Small intestine (tissue), 16 donors: Measurements from ENCODE around the gene PATE2. TPM values are rescaled to one million over a fixed set of nuclear protein-coding genes. Genes with fewer than 3 reads are reported as not detected.

ENCODE experiments used
- DNase-seq, 2 donors: peaks; one replicate each; pipeline versions ENCODE4 v3.0.0 to v3.0.0-alpha.2; 2013
- FAIRE-seq: peaks from 2 replicates; lab custom pipeline; 2012; peaks lifted over from hg19 to GRCh38; lab: Jason Lieb, UNC
- H3K27ac ChIP-seq, 3 donors: one replicate each; pipeline ENCODE4 v1.5.1; 2013; ENCODE audit warnings: low read length in 2 of 3, mild to moderate bottlenecking in 2 of 3, control low read depth in 1 of 3, inconsistent platforms in 1 of 3, low read depth in 1 of 3, moderate library complexity in 1 of 3
- H3K27me3 ChIP-seq, 3 donors: one replicate each; pipeline ENCODE4 v1.6.1; 2013; ENCODE audit warnings: low read length in 3 of 3, inconsistent platforms in 1 of 3; ENCODE audit not compliant: control insufficient read depth in 3 of 3, insufficient read depth in 3 of 3
- H3K36me3 ChIP-seq, 3 donors: one replicate each; pipeline ENCODE4 v1.6.1; 2013; ENCODE audit warnings: low read length in 3 of 3, inconsistent platforms in 1 of 3, low read depth in 1 of 3, mild to moderate bottlenecking in 1 of 3, moderate library complexity in 1 of 3; ENCODE audit not compliant: control insufficient read depth in 3 of 3, insufficient read depth in 2 of 3
- H3K4me1 ChIP-seq, 3 donors: one replicate each; pipeline ENCODE4 v1.6.1; 2013; ENCODE audit warnings: low read length in 2 of 3, inconsistent platforms in 1 of 3, low read depth in 1 of 3, mild to moderate bottlenecking in 1 of 3, moderate library complexity in 1 of 3; ENCODE audit not compliant: control insufficient read depth in 3 of 3, insufficient read depth in 2 of 3
- H3K4me3 ChIP-seq, 3 donors: one replicate each; pipeline ENCODE4 v1.5.1; 2013; ENCODE audit warnings: low read length in 3 of 3, control low read depth in 1 of 3, inconsistent platforms in 1 of 3, low read depth in 1 of 3, mild to moderate bottlenecking in 1 of 3, moderate library complexity in 1 of 3
- H3K9me3 ChIP-seq, 2 donors: one replicate each; pipeline ENCODE4 v1.6.1; 2013; ENCODE audit warnings: low read depth in 1 of 2, low read length in 1 of 2; ENCODE audit not compliant: control insufficient read depth in 2 of 2, insufficient read depth in 1 of 2
- WGBS, 3 donors: extraction: QIAGEN DNeasy Blood & Tissue Kit; methylation state at CpG; one replicate each; pipeline ENCODE4 v1.1.7; 2013; 5-methylcytosine and 5-hydroxymethylcytosine counted together
- long read RNA-seq, 10 donors: transcript quantifications; one replicate each; lab custom pipeline, GENCODE V29; 2026
- polyA plus RNA-seq, 4 donors: library from polyadenylated mRNA; stranded (reverse) in 3 of 4; unstranded in 1 of 4; fragments of 200-250 nt in 3 of 4; fragments of 120-200 nt in 1 of 4; gene quantifications; one replicate each; pipeline versions ENCODE4 v1.2.1 to v1.2.3, GENCODE V29; 2013
- donor health status: healthy with polysubstance abuse.
- donor health status: control.
- donor health status: control.
- donor health status: Bipolar disorder and iron deficiency.
- donor health status: healthy.

Gene PATE2
- not detected for polyA plus RNA-seq
- long read RNA-seq, donor 1: 0 reads
- long read RNA-seq, donor 2: 0 reads
- long read RNA-seq, donor 3: 0 reads
- long read RNA-seq, donor 4: 0 reads
- long read RNA-seq, donor 5: 0 reads
- long read RNA-seq, donor 6: 0 reads
- long read RNA-seq, donor 7: 0 reads
- long read RNA-seq, donor 8: 0 reads
- long read RNA-seq, donor 9: 0 reads
- long read RNA-seq, donor 10: 0 reads

DNA sequence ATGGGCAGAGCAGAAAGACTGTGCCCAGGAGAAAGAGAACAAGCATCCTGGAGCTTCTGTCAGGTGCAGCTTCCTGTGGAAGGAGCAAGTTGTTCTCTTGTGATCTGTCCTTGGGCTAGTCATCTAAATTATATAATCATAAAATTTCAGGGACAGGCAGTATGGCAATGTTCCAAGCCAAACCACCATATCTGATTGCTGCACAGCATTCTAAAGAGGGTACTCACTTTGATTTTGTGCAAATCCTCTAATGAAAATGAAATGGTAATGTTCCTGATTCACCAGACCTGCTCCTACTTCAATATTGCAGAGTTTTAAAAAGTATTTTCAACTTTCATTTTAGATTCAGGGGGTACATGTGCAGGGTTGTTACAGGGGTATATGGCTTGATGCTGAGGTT is at the start of gene PATE2:
Gene PATE2 (minus strand): TSS at position 101 of the 400 bp plus-strand sequence. CDS start 55 bp downstream, at position 46.
- H3K4me3 ChIP-seq: no peak within 1 kb of the TSS
- FAIRE-seq (no peak), DNase-seq (no peak)
- no peaks in the 10 kb centered on the region for H3K4me1 ChIP-seq
- no peak within 1 kb of the TSS for H3K27ac ChIP-seq
- no peaks in the 10 kb centered on the region for H3K27me3 ChIP-seq
- H3K9me3 ChIP-seq: no peaks in the 10 kb centered on the region
- H3K36me3 ChIP-seq: no peaks in the 10 kb centered on the region

DNA sequence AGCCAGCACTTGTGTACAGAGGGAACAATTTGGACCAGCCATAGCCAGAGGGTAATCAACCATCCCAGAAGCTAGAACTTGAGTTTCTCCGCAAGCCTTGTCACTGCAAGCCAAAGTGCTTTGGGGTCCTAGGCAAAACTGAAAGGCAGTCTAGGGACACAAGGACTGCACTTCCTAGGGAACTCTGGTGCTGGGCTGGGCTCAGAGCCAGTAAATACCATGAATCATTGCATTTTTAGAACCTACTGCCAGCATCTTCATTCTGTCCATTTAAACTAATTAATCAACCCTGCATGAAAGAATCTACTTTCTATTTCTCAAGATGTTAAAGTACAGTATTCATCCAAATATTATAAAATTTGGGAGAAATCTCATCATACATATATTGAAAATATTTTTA is 29.3 kb upstream of the PATE2 start:
- FAIRE-seq: no peak
- H3K27me3 ChIP-seq: no peaks in the 10 kb centered on the region
- H3K4me3 ChIP-seq: no peak overlapping the region
- no peaks in the 10 kb centered on the region for H3K4me1 ChIP-seq
- H3K27ac ChIP-seq: no peak overlapping the region
- peaks cover 1 to 8% of the 10 kb centered on the region in 2 donors for H3K9me3 ChIP-seq
- DNase-seq: no peak
- no peaks in the 10 kb centered on the region for H3K36me3 ChIP-seq
- 94 to 100% (median 100%) methylated on average over 1 of the region's 1 CpG for WGBS, 3 donors

- Histone ChIP-seq H3K9me3 (peaks cover 2 to 19% of the 10 kb centered on the region in 2 donors), H3K27ac (no peak overlapping the region), H3K4me1 (no peaks in the 10 kb centered on the region), H3K27me3 (no peaks in the 10 kb centered on the region), H3K4me3 (no peak overlapping the region), H3K36me3 (no peaks in the 10 kb centered on the region)
- 6 to 66% (median 26%) methylated on average over 1 of the region's 1 CpG for WGBS, 3 donors
- no peak for FAIRE-seq
- DNase-seq: no peak
Measured at GRCh38 chr11:125802387-125802786, 23.8 kb upstream of the PATE2 start.

DNA sequence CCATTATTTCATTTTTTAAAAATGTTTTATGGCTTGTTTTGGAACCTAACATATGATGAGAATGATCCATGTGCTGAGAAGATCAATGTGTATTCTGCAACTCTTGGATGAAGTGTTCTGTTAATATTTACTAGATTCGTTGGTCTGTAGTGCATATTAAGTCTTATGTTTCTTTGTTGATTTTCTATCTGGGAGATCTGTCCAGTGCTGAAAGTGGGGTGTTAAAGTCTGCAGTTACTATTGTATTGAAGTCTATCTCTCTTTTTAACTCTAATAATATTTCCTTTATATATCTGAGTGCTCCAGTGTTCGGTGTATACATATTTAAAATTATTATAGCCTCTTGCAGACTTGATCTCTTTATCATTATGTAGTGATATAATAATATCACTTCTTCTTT is 21.2 kb upstream of the PATE2 start:
- H3K27me3 ChIP-seq: no peaks in the 10 kb centered on the region
- FAIRE-seq: no peak
- no peak overlapping the region for H3K27ac ChIP-seq
- H3K36me3 ChIP-seq: no peaks in the 10 kb centered on the region
- no peak for DNase-seq
- peaks cover 2 to 22% of the 10 kb centered on the region in 2 donors for H3K9me3 ChIP-seq
- H3K4me3 ChIP-seq: no peak overlapping the region
- WGBS, 3 donors: 26 to 67% (median 38%) methylated on average over 2 of the region's 2 CpGs
- no peaks in the 10 kb centered on the region for H3K4me1 ChIP-seq

DNA sequence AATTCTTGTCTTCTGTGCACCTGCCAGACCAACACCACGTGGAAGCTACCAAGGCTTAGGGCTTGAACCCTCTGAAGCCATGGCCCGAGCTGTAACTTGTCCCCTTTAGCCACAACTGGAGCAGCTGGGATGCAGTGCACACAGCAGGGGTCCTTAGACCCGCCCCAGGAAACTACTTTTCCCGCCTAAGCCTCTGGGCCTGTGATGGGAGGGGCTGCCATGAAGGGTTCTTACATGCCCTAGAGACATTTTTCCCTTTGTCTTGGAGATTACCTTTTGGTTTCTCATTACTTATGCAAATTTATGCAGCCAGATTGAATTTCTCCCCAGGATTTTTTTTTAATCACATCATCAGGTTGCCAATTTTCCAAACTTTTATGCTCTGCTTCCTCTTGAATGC is 19.0 kb upstream of the PATE2 start:
- H3K4me3 ChIP-seq: no peak overlapping the region
- peaks cover 0 to 12% of the 10 kb centered on the region in 2 donors for H3K9me3 ChIP-seq
- no peaks in the 10 kb centered on the region for H3K36me3 ChIP-seq
- FAIRE-seq: no peak
- 26 to 42% (median 34%) methylated on average over 4 of the region's 4 CpGs for WGBS, 3 donors
- H3K4me1 ChIP-seq: no peaks in the 10 kb centered on the region
- H3K27me3 ChIP-seq: no peaks in the 10 kb centered on the region
- no peak for DNase-seq
- no peak overlapping the region for H3K27ac ChIP-seq

- H3K27me3 ChIP-seq: peaks cover 0 to 3% (median 0%) of the 10 kb centered on the region in 3 donors
- H3K36me3 ChIP-seq: no peaks in the 10 kb centered on the region
- FAIRE-seq (no peak), DNase-seq (no peak)
- 92 to 96% (median 96%) methylated on average over 4 of the region's 4 CpGs for WGBS, 3 donors
- H3K9me3 ChIP-seq: no peaks in the 10 kb centered on the region
- no peaks in the 10 kb centered on the region for H3K4me1 ChIP-seq
- no peak overlapping the region for H3K4me3 ChIP-seq
- no peak overlapping the region for H3K27ac ChIP-seq
Measured at GRCh38 chr11:125790825-125791224, 12.2 kb upstream of the PATE2 start.

DNA sequence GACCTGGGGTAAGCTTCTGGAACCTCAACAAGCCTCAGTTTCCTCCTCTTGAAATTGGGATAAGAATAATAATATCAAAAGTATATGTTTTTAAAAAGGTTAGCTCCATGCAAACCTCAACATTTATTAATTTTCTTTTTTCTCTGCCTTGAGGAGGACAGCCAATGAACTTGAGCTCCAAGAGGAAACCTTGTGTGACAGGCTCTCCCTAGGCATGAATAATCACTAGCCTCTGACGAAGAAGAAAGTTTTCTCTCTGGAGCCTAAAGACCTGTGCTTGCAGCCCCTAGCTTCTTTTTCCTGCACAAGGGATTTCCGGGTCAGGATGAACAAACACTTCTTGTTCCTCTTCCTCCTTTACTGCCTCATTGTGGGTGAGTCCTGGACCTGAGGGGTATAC is 9.2 kb upstream of the PATE2 start, which contains the start of gene PATE3:
Gene PATE3 (plus strand): TSS at position 301 of the 400 bp plus-strand sequence. CDS start 25 bp downstream, at position 326.
- Histone ChIP-seq H3K4me1 (no peaks in the 10 kb centered on the region), H3K4me3 (no peak within 1 kb of the TSS), H3K27ac (no peak within 1 kb of the TSS), H3K9me3 (no peaks in the 10 kb centered on the region), H3K36me3 (no peaks in the 10 kb centered on the region), H3K27me3 (peaks cover 0 to 3% (median 0%) of the 10 kb centered on the region in 3 donors)
- 50 to 61% (median 58%) methylated on average over 2 of the region's 2 CpGs for WGBS, 3 donors
- no peak for DNase-seq
- FAIRE-seq: no peak

DNA sequence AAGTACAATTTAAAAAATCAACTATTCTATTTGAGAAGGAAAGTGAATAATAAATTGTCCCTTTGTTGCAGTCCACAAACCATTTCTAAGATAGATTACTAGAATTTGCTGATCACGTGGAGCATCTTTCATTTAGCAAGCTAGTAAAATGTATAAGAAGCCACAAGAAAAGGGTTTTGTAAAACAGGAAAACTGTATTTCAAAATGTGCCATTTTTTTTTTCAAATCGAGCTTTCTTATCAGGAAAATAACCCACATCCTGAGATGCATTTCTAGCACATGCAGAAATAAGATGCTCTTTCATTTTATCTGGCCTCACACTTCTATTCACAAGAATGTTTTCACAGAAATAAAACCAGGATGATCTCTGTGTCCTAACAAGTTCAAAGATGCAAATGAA is 6.0 kb upstream of the PATE2 start:
- FAIRE-seq: no peak
- H3K27me3 ChIP-seq: peaks cover 0 to 3% (median 0%) of the 10 kb centered on the region in 3 donors
- H3K36me3 ChIP-seq: no peaks in the 10 kb centered on the region
- no peak for DNase-seq
- WGBS, 3 donors: 45 to 52% (median 52%) methylated on average over 2 of the region's 2 CpGs
- no peaks in the 10 kb centered on the region for H3K4me1 ChIP-seq
- H3K9me3 ChIP-seq: no peaks in the 10 kb centered on the region
- H3K4me3 ChIP-seq: no peak overlapping the region
- H3K27ac ChIP-seq: no peak overlapping the region

GRCh38 chr11:125777309-125777708 is 1.3 kb downstream of the PATE2 start:
- Histone ChIP-seq H3K27me3 (no peaks in the 10 kb centered on the region), H3K9me3 (no peaks in the 10 kb centered on the region), H3K4me1 (no peaks in the 10 kb centered on the region), H3K36me3 (no peaks in the 10 kb centered on the region), H3K4me3 (no peak overlapping the region), H3K27ac (no peak overlapping the region)
- DNase-seq: no peak
- FAIRE-seq: no peak
- WGBS, 3 donors: 54 to 71% (median 61%) methylated on average over 5 of the region's 5 CpGs
